Panc1 (cell line): ENCODE data around the gene B3GNT4. TPM values are rescaled to one million over a fixed set of nuclear protein-coding genes. Genes with fewer than 3 reads are reported as not detected.

Experiments used
- ATAC-seq: fragments of 200-7000 bp; cut with Tn5 transposase; 2 replicates; pipeline ENCODE4 v1.9.1; 2020; ENCODE audit warnings: mild to moderate bottlenecking, moderate library complexity
- BruUV-seq: library from RNA; stranded (reverse); fragments of 400-500 nt; replicated peaks from 2 replicates; lab custom pipeline; 2021; lab: Mats Ljungman, UMichigan
- CTCF ChIA-PET: fragments of 300-600 bp; sonication (Branson Sonifier 250); formaldehyde crosslinking; loops from one replicate; lab custom pipeline; 2022; ENCODE audit warnings: antibody characterized with exemption; lab: Charles Lee
- POLR2A ChIA-PET: fragments of 300-600 bp; sonication (Branson Sonifier 250); formaldehyde crosslinking; loops from one replicate; lab custom pipeline; 2022; ENCODE audit warnings: antibody characterized with exemption; lab: Charles Lee
- DNase-seq: peaks from one replicate; pipeline ENCODE4 v3.0.0-alpha.2; 2010; ENCODE audit warnings: low read depth, low spot score
- H3K27ac ChIP-seq: 2 replicates; pipeline ENCODE4 v1.5.1; 2011; ENCODE audit warnings: mild to moderate bottlenecking, low read length, inconsistent platforms
- H3K27me3 ChIP-seq: fragments of 200-500 bp; sonication (Bioruptor generic); 2 replicates; pipeline ENCODE4 v1.6.0; 2014; ENCODE audit warnings: low read length, inconsistent platforms; ENCODE audit not compliant: control insufficient read depth, insufficient read depth
- H3K36me3 ChIP-seq: fragments of 200-500 bp; sonication (Bioruptor generic); 2 replicates; pipeline ENCODE4 v1.5.1; 2014; ENCODE audit warnings: inconsistent platforms, mild to moderate bottlenecking, low read length, moderate library complexity; ENCODE audit not compliant: control insufficient read depth, insufficient read depth
- H3K4me1 ChIP-seq: 2 replicates; pipeline ENCODE4 v1.5.1; 2011; ENCODE audit warnings: inconsistent platforms, mild to moderate bottlenecking, low read length, moderate library complexity; ENCODE audit not compliant: control insufficient read depth, insufficient read depth
- H3K4me3 ChIP-seq, 2 experiments: 2 replicates each; pipeline ENCODE4 v1.5.1; 2011 to 2012; ENCODE audit warnings: low read depth in 2 of 2, low read length in 2 of 2, mild to moderate bottlenecking in 2 of 2, inconsistent platforms in 1 of 2, moderate library complexity in 1 of 2
- H3K9me3 ChIP-seq: fragments of 200-500 bp; sonication (Bioruptor generic); 2 replicates; pipeline ENCODE4 v1.5.1; 2014; ENCODE audit warnings: low read depth, mild to moderate bottlenecking, inconsistent platforms, low read length, moderate library complexity; ENCODE audit not compliant: control insufficient read depth, insufficient read depth
- POLR2AphosphoS5 ChIP-seq: IDR thresholded peaks from 2 replicates; pipeline ENCODE4 v1.6.1; 2012; ENCODE audit warnings: mild to moderate bottlenecking, low read depth, low read length, moderate library complexity
- REST ChIP-seq, 2 experiments: IDR thresholded peaks; 2 replicates each; pipeline ENCODE4 v1.6.1; 2011 to 2012; ENCODE audit warnings: low read depth in 2 of 2, control low read depth in 1 of 2, low read length in 1 of 2, mild to moderate bottlenecking in 1 of 2, moderate library complexity in 1 of 2; ENCODE audit not compliant: insufficient read depth in 1 of 2
- SIN3A ChIP-seq: IDR thresholded peaks from 2 replicates; pipeline ENCODE4 v1.6.1; 2012; ENCODE audit warnings: low read depth, mild to moderate bottlenecking, low read length, moderate library complexity, borderline replicate concordance; ENCODE audit not compliant: insufficient read depth
- TCF7L2 ChIP-seq: IDR thresholded peaks from 2 replicates; pipeline ENCODE4 v1.6.1; 2011; ENCODE audit warnings: mild to moderate bottlenecking, low read depth, low read length, inconsistent platforms
- in situ Hi-C: cut with HindIII; loops from 2 replicates; pipeline ENCODE4 v1.10.0; 2016; ENCODE audit warnings: low sequenced_read_pairs, low pct_unique_long_range_greater_than_20kb
- intact Hi-C: fragments of 100-400 bp; cut with micrococcal nuclease; formaldehyde crosslinking; loops from one replicate; pipeline ENCODE4 v1.10.0; 2022; ENCODE audit not compliant: unreplicated experiment
- total RNA-seq: library from RNA; stranded (reverse); gene quantifications from one replicate; pipeline ENCODE4 v1.2.1, GENCODE V29; 2021; ENCODE audit not compliant: unreplicated experiment
- TF ChIP-seq, protein P1 (sequence below): fragments of 450-650 bp; IDR thresholded peaks from 2 replicates; pipeline ENCODE4 v1.5.1; 2017; ENCODE audit warnings: mild to moderate bottlenecking

B3GNT4 gene
- total RNA-seq, 1 experiment from 2014 or later = 1.8 TPM

DNA sequence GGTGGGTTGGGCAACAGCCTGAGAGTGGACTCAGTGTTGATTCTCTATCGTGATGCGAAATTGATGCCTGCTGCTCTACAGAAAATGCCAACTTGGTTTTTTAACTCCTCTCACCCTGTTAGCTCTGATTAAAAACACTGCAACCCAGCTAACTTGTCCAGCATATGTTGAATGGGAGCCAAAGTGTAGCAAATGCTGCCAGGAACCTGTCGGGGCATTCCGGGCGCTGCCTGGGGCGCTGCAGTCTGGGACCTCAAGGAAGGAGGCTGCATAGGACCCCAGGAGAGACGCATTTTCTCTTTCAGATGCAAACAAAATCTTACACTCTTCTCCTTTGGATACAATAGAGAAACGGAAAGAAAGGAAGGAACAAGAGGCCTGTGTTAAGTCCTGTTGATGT is 3.9 kb downstream of the B3GNT4 start:
- Histone ChIP-seq H3K27ac (no peak overlapping the region), H3K4me3 (no peak overlapping the region), H3K36me3 (peaks cover 16% of the 10 kb centered on the region), H3K4me1 (peaks cover 16% of the 10 kb centered on the region), H3K27me3 (no peaks in the 10 kb centered on the region), H3K9me3 (no peaks in the 10 kb centered on the region)
- ChIA-PET POLR2A (no interaction called here), CTCF (no interaction called here)
- ATAC-seq (no peak), DNase-seq (no peak)
- in situ Hi-C loops = no loop called here
- intact Hi-C loops = no loop called here
- TF ChIP-seq REST (IDR thresholded peaks at IDR 0.05; ENCODE audit: insufficient read depth in 1 of 2, low read depth in 2 of 2, low read length in 1 of 2) = no peak
- TF ChIP-seq POLR2AphosphoS5 = no peak
- TF ChIP-seq SIN3A = no peak
- TF ChIP-seq, protein P1, sequence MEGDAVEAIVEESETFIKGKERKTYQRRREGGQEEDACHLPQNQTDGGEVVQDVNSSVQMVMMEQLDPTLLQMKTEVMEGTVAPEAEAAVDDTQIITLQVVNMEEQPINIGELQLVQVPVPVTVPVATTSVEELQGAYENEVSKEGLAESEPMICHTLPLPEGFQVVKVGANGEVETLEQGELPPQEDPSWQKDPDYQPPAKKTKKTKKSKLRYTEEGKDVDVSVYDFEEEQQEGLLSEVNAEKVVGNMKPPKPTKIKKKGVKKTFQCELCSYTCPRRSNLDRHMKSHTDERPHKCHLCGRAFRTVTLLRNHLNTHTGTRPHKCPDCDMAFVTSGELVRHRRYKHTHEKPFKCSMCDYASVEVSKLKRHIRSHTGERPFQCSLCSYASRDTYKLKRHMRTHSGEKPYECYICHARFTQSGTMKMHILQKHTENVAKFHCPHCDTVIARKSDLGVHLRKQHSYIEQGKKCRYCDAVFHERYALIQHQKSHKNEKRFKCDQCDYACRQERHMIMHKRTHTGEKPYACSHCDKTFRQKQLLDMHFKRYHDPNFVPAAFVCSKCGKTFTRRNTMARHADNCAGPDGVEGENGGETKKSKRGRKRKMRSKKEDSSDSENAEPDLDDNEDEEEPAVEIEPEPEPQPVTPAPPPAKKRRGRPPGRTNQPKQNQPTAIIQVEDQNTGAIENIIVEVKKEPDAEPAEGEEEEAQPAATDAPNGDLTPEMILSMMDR = no peak
- TF ChIP-seq TCF7L2 = no peak
- BruUV-seq = no TSS peak

DNA sequence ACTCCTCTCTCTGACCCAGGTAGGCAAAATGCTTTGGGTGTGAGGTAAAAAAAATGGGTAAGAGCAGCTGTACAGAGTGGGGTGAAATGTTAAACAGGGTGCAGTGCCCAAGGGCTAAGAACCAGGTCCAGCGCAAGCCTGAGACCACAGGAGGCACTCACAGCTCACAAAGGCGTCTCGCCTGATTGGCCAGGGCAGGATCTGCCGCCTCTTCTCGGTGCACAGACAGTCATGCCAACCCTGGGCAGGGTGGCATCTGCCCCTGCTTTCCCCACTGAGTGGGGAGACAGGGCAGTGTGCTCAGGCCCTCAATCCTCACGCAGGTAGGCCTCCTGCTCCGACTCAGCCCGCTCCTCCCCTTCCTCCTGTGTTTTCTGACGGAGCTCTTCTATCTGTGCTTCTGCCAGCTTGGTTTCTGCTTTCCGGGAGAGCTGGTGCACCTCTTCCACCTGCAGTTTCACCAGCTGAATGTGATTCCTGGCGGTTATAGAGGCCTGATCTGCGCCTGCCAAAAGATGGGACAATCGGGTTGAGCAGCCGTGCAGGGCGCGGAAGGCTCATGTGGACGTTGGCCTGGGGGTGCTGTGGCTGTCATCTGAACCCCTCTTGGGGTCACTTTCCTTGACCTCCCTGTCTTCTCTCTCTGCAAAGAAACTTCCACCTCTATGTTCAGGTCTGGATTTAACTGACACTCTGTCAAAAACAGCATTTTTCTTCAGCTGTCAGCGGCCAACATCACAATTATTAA is 4.7 kb downstream of the B3GNT4 start:
- TF ChIP-seq SIN3A (no peak), TCF7L2 (no peak), REST (IDR thresholded peaks at IDR 0.05; ENCODE audit: insufficient read depth in 1 of 2, low read depth in 2 of 2, low read length in 1 of 2) (no peak), POLR2AphosphoS5 (no peak)
- TF ChIP-seq, protein P1 = no peak
- BruUV-seq = TSS peak; percentile 65
- ATAC-seq = no peak
- POLR2A ChIA-PET = no interaction called here
- Histone ChIP-seq H3K4me3 (no peak overlapping the region), H3K4me1 (peaks cover 9% of the 10 kb centered on the region), H3K9me3 (no peaks in the 10 kb centered on the region), H3K27me3 (no peaks in the 10 kb centered on the region), H3K36me3 (peaks cover 16% of the 10 kb centered on the region), H3K27ac (no peak overlapping the region)
- CTCF ChIA-PET = no interaction called here
- in situ Hi-C loops = no loop called here
- DNase-seq = no peak
- intact Hi-C loops = no loop called here
